Stimulated activated CD4-positive, alpha-beta T cell treated with anti-CD3 and anti-CD28 coated beads, Interleukin-15, amount 100 ng/mL, for 24 hours (primary cell): ENCODE data around the gene MACROD2.
"Not testable (repeated sequence)": the region's sequence is repeated elsewhere in the genome, so short reads cannot be mapped to it uniquely, and the experiment has no call there.

Experiments
- DNase-seq: peaks from one replicate; pipeline ENCODE4 v3.0.0-alpha.2; 2020

The MACROD2 gene

DNA sequence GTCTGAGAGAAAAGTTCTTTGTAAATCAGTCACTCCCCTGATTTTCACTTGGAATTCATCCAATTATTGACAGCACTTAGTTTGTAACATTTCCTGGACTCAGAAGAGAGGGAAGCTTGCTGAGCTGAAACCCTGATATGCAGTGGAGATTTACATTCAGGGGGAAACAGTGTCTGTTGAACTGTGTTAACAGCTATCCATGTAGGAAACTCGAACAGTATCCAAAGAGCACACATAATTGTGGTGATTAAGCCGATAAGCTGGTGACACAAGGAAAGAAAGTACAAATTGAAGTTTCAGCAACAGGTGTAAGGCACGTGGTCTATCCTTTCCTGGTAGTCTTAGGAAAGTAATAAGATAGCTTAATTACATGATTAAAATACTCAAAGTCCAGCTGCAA, 420.2 kb downstream of the MACROD2 start:
- no peak for DNase-seq

DNA sequence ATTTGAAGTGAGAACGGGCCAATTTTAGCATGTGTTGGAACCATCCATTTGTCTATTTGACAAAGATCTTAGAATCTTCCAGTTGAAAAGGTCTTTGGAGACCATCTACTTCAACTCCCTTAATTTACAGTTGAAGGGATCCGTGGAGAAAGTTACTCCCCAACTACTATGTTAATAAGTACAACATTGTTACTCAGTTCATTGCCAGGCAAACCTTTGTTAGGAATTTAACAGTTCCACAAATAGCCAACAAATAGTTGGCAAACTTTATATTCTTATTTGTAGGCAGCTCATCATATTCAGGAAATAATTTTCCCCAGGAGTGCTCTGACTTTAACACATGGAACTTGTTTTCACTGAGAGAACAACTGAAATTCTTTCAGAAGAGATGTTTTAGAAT, 423.1 kb downstream of the MACROD2 start:
- DNase-seq, result no peak

DNA sequence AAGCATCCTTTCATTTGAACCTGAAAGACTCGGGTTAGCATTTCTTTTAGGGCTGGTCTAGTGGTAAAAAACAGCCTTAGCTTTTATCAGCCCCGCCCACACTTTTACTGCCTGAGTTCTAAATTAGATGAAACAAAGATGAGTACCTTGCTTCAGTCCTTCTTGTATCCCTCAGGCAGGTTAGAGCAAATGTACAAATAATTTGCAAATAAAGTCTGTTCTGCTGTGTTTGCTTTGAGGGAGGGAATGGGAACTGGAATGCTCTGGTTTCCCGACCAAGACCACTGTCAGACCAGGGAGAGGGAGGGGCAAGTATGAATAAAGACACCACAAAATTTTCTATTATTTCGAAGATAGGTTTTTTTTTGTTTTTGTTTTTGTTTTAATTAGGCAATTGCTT, 427.6 kb downstream of the MACROD2 start:
- DNase-seq, result no peak

DNA sequence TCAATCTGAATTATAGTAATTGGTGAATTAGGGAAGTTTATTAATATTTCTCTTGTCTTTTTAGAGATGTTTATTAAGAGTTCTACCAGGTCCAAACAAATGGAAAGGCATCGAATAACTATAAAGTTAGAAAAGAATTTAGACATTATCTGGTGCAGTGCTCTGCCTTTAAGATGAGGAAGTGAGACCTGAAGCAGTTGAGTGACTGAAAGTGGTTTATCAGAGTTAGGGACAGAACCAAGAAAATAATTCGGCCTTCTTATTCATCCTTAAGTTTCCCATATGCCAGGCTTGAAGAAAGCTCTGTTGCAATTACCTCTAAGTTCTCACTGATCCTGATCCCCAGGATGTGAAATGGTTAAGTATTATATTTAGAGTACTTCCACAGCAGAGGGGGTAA, 436.3 kb downstream of the MACROD2 start:
- no peak for DNase-seq

DNA sequence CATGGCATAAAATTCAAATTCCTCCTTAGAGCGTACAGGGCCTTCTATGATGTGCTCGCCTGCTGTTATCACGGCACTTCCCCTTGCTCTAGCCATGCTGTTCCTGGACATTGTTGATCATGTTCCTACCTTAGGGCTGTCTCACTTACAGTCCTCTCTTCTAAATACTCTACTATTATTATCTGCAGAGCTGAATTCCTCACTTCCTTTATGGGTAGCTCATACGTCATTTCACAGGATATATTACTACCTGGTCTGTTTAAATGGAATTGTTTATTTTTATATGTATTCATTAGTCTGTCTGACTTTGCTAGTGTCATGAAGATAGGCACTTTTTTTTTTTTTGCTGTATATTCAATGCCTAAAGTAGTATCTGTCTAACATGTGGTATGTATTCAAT, 436.8 kb downstream of the MACROD2 start:
- DNase-seq, result no peak

DNA sequence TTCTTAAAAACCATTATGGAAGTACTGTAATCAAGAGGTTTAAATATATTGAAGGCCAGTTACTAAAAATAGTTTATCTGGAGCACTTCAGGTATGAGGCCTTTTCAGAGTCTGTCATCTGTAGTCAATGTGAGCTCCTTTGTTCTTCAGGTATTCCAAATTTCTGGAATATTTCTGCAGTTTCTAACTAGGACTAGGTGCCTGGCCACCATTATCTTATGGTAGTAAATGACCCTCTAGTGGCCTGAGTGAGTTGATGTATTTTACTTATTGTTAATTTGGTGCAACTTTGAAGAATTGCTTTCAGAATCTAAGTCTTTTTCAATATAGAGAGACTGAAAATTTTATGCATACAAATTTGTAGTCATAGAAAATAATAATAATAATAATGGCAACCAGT, 437.3 kb downstream of the MACROD2 start:
- no peak for DNase-seq

DNA sequence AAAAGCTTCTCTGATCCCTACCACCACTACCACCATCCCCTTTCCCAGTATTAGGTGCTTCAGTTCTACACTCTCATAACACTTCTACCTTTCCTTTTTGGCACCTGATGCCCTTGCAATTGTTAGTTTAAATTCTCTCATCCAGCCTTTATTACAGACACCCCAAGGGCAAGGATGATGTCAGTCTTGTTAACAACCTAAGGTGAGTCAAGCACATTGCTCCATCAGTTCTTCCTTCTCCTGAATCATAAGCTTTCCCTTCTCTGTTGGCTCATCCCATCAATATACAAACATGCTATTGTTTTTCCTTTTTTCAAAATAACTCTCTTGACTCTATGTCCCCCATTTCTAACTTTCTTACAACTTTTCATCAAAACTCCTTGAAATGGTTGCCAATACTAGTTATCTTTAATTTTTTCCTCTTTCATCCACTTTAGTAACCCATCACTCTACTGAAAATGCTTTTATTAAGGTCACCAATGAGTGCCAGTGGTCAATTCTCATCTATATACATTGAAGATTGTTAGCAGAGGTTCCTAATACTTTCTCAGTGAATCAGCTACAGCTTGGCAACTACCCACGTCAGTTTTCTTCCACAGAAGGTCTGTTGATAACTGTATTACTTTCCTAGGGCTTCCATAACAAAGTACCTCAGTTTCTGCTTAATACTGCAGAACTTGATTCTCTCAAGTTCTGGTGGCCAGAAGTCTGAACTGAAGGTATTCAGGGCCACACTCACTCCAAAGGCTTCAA, 439.2 kb downstream of the MACROD2 start:
- no peak for DNase-seq

DNA sequence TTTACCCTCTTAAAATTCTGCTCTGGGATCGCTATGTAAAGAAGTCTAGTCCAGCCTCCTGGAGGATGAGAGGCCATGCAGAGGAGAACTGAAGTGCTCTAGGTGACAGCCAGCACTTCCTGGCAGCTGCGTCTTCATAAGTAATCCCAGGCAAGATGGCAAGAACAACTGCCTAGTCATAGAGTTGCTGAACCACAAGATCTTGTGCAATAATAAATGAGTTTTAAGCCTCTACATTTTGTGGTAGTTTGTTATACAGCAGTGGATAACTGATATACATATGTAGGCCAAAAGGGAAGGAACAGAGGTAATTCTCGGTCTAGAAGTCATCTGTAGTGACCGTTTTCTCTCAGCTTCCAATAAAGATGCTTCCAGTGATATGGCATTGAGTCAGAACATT, 445.9 kb downstream of the MACROD2 start:
- no peak for DNase-seq

DNA sequence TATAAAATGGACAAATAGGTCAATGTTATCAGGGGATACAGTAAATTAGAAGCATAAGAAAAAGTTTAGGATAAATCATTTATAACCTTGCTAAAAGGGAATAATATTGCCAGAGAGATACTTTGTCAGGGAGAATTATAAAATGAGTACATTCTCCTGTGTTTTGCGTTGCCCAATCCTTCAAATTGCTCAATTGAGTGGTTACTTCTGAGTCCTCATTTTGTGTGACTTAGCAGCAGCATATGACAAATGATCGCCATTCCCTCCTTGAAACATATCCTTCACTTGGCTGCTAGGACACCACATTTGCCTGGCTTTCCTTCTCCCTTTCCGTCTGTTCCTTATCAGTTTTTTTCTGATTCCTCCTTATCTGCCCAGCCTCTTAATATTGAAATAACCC, 448.8 kb downstream of the MACROD2 start:
- no peak for DNase-seq

DNA sequence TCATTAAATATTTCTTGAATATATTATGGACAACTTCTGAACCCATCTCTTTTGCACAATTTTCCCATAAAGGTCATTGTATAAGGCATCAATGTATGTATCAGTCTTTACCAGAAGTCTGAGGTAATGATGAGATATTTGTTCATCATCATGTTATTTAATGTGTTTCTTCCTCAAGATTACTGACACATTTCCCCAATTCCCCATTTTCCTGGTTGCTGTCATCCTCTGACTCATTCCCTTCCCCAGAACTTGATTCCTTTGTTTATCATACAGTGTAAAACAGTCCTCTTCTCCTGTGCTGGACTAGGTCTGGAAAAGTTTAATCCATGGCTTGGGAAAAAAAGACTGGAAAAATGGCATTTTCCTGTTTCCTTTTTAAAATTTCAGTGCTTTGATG, 450.0 kb downstream of the MACROD2 start:
- DNase-seq, result no peak

DNA sequence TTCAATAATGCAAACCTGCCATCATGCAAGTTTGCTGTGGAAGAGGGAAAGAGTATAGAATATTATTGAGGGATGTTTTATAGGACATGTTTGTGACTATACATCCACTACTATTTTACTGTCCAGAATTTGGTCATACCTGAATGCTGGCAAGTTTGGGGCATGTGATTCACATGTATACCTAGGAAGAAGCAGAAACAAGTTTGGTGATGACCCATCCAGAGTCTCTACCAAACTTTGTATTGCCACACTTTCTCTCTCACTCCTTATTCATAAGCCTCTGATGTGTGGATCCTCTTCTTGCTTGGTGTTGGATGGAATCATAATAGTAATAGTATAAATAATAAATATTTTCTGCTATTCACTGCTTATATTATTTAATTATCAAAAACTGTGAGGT, 450.6 kb downstream of the MACROD2 start:
- no peak for DNase-seq

DNA sequence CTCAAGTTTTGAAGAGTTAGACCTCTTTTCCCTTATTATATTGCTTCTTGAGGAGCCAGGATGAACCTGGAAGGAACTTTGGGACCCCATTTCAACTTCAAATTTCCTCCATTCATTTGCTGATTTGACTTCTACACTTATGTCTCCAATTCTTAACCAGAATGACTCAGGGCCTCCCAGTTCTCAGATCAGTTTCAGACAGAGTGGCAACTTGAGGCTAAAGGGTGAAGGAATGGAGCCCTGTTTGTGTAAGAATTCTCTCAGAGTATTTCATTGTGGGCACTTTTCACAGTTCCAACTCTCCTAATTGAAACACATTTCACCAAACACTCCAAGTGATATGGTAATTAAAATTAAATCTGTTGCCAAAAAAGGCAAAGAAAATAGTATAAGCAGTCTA, 451.1 kb downstream of the MACROD2 start:
- DNase-seq, result no peak

DNA sequence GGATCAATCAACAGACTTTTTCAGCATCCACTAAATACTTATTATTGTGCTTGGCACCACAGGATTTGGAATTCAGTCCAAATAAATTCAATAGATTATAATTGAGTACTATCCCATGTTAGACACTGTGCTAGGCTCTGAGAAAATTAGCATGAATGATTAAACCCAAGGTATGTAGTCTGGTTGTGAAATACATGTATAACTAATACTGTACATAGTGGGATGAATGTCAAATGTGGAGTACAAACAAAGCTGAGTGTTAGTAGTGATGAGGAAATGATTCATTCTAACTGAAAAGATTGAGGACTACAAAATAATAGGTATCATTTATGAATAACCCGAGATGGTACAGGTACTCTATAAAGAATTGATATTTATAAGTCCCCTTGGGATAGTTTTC, 454.0 kb downstream of the MACROD2 start:
- DNase-seq, result no peak

DNA sequence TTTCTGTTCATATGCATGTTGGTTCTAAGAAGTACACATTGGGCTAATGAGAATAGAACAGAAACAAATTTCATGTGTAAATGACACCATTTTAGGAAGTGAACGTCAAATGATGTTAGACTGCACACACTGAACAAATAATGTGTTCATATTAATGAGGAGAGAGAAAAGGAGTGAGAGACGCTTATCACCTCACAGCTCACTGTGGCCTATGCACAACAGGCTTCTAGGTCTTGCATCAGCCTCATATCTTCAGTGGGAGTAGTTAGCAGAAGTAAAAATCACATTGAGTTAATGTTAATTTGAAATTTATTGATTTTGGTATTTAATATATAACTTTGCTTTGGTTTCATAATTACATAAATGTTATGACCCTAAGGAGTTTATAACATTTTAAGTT, 454.9 kb downstream of the MACROD2 start:
- DNase-seq, result no peak

DNA sequence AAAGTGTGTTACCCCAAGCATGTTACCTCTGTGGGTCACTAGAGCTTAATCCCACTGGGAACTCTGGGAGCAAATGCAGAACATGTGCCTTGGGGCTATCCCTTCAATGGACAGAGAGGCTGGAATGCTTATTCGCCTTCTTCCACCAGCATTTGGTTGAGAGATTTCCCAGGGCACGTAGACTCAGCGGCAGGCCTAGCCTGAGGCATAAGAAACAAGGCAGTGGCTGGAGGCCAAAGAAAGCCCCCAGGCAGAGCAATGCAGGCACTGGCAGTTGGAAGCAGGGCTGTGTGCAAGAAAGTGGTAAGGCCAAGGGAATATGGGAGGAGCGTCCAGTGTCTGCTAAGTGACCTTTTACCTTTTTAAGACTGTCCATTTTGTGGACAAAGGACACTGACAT, 456.1 kb downstream of the MACROD2 start:
- no peak for DNase-seq

DNA sequence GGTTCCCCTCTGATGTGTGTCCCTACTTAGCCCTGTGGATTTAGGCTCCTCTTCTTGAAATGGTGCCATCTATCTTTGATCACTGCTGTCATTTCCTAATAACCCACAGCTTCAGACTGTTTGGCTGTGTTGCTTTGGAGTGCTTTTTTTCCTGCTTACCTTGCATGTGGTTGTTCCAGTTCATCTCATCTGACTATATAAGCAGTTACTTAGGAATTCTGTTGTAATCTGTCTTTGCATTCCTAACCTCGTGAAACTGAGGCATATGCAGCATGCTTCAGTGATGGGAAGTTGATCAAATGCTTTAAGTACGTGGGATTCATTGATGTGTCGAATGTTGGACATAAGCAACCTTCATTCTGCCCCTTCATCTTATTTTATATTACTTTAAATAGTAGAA, 457.9 kb downstream of the MACROD2 start:
- DNase-seq, result no peak

DNA sequence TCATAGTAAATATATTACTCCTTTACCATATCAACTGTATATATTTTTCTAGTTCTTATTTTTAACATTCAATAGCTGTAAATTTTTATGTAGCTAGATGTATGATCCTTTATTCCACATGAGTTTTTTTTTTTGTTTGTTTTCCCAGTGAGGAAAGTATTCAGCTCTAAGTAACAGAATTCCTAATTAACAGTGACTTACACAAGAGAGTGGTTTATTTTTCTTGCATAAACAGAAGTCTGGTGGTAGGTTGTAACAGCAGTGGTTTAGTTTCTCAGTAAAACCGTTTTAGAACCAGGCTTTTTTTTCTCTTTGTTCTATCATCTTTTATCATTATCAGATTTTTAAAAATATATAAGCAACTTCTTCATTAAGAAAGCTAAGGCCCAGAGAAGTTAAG, 459.0 kb downstream of the MACROD2 start:
- DNase-seq, result no peak

DNA sequence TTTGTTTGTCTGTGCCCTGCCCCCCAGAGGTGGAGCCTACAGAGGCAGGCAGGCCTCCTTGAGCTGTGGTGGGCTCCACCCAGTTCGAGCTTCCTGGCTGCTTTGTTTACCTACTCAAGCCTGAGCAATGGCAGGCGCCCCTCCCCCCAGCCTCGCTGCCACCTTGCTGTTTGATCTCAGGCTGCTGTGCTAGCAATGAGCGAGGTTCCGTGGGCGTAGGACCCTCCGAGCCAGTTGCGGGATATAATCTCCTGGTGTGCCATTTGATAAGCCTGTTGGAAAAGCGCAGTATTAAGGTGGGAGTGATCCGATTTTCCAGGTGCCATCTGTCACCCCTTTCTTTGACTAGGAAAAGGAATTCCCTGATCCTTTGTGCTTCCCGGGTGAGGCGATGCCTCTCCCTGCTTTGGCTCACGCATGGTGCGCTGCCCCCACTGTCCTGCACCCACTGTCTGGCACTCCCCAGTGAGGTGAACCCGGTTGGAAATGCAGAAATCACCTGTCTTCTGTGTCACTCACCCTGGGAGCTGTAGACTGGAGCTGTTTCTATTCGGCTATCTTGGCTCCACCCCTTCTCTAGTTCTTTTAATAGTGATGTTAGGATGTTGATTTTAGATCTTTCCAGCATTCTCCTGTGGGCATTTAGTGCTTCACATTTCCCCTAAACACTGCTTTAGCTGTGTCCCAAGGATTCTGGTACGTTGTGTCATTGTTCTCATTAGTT, 471.9 kb downstream of the MACROD2 start:
- not testable (repeated sequence) for DNase-seq

DNA sequence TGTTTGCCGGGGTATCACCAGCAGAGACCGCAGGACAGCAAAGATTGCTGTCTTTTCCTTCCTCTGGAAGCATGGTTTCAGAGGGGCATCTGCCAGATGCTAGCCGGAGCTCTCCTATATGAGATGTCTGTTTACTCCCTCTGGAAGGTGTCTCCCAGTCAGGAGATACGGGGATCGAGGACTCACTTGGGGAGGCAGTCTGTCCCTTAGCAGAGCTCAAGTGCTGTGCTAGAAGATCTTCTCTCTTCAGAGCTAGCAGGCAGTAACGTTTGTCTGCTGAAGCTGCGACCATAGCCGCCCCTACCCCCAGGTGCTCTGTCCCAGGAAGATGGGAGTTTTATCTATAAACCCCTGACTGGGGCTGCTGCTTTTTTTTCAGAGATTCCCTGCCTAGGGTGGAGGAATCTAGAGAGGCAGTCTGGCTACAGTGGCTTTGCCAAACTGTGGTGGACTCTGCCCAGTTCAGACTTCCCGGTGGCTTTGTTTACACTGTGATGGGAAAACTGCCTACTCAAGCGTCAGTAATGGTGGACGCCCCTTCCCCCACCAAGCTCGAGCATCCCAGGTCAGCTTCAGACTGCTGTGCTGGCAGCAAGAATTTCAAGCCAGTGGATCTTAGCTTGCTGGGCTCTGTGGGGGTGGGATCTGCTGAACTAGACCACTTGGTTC, 475.0 kb downstream of the MACROD2 start:
- DNase-seq, result no peak

DNA sequence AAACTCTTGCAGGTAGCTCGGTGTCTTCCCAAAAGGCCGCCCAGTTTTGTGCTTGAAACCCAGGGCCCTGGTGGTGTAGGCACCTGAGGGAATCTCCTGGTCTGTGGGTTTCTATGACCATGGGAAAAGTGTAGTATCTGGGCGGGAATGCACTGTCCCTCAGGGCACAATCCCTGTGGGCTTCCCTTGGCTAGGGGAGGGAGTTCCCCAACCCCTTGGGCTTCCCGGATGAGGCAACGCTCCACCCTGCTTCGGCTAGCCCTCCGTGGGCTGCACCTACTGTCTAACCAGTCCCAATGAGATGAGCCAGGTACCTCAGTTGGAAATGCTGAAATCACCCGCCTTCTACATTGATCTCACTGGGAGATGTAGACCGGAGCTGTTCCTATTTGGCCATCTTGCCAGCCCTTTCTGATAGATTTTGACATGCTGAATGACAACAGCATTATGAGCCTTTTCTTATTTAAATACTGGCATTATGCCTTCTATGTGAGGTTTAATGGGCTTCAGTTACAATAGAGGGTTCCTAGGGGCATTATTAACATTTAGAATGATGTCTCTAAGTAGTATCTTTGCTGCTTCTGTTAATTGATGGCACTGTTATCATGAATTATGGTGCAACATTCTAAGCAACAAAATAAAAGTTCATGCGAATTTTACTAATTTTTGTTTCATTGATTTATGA, 475.8 kb downstream of the MACROD2 start:
- no peak for DNase-seq

DNA sequence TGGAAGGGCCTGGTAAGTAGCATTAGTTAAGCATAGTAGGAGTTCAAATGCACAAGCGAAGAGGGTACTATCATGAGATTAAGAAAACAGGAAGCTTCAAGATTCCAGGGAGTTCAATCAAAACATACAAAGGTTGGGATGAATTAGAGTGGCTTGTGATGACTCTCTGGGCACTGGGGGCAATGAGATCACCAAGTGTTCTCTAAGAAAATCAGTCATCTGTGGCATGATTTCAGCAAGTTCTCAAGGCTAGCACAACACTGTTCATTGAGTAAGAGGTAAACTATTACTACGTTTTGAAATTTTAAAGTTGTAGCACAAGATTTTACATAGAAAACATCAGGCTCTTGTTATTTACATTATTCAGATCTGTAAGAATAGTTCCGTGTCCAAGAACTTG, 481.8 kb downstream of the MACROD2 start:
- no peak for DNase-seq

DNA sequence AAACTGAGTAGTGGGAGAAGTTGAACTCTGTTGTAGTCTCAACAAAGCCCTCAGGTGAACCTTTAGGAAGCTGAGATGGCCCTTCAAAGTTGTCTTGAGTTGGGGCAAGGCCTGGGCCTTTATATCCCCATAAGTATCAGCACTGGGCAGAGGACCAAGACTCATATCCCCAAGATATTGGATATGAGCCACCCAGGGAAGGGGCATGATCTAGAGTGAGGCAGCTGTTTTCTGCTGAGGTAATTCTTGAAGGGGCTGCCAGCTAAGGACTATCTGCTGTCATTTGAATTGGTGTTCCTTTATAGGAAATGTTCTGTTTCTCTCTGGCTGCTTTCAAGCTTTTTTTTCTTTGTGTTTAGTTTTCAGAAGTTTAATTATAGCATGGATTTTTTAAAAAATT, 482.8 kb downstream of the MACROD2 start:
- DNase-seq, result no peak

DNA sequence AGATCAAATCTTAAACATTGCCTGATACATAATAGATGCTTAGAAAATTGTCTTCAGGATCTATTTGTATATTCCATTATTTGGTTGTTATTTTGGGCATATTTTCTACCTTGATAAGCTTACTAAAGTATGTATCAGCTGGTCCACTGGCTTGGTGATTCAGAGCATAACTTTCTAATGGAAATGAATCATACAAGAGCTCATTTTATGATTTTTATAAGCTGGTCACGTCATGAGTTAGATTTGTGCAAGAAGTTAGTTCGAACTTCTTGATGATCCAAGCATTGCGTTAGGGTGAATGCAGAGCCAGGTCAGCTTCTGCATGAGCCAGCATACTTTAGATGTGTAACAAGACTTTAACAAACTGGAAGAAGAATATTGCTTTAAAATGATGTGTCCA, 486.5 kb downstream of the MACROD2 start:
- no peak for DNase-seq

DNA sequence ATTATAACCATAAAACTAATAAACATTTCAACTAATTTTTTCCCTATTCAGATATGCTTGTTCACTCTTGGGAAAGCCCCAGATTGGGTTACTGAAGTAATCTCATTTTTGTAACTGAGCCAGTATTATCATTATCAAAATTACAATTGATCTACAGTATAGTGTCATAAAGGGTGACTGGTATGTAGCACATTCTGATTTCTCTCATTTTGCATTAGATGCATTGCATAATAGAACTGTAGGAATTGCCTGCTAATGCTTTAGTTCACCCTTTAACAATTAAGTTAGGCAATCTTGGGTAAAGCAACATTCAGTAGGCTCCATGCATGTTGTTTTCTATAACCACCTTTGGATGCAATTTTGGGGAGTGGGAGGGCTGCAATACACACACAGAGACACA, 492.9 kb downstream of the MACROD2 start:
- no peak for DNase-seq
